Natural killer cell treated with Interleukin-12 subunit alpha and Interleukin-12 subunit beta and Interleukin-15 and Interleukin-18, amount 100 ng/mL, for 72 hours (primary cell): Measurements from ENCODE around the gene LARGE1. TPM values are rescaled to one million over a fixed set of nuclear protein-coding genes. Genes with fewer than 3 reads are reported as not detected.
A peak's percentile ranks its signal among the peaks of the same experiment; 100 is the strongest.

Experiments
- ATAC-seq, 2 donors: fragments of 150-1000 bp; cut with Tn5 transposase in 1 of 2; sonication (Bioruptor Pico), chemical (Tn5 transposase) in 1 of 2; 2 replicates each; pipeline ENCODE4 v1.10.0; 2021
- DNase-seq: peaks from one replicate; pipeline ENCODE4 v3.0.0; 2022; ENCODE audit warnings: low spot score
- H3K27ac Mint-ChIP-seq, 2 donors: 1 replicate in 1 of 2; 2 replicates in 1 of 2; pipeline ENCODE4 v1.8.0; 2022; ENCODE audit warnings: mixed read lengths in 2 of 2, mild to moderate bottlenecking in 1 of 2, moderate library complexity in 1 of 2
- H3K27me3 Mint-ChIP-seq, 2 donors: 1 replicate in 1 of 2; 2 replicates in 1 of 2; pipeline ENCODE4 v1.8.0; 2022; ENCODE audit warnings: mixed read lengths in 2 of 2
- H3K36me3 Mint-ChIP-seq: one replicate; pipeline ENCODE4 v1.8.0; 2022; ENCODE audit warnings: mixed read lengths
- H3K4me1 Mint-ChIP-seq, 2 donors: 1 replicate in 1 of 2; 2 replicates in 1 of 2; pipeline ENCODE4 v1.8.0; 2022; ENCODE audit warnings: low read depth in 2 of 2, mixed read lengths in 2 of 2, mild to moderate bottlenecking in 1 of 2
- H3K4me3 Mint-ChIP-seq: one replicate; pipeline ENCODE4 v1.8.0; 2022; ENCODE audit warnings: mixed read lengths
- H3K9me3 Mint-ChIP-seq: 2 replicates; pipeline ENCODE4 v1.8.0; 2022; ENCODE audit warnings: mixed read lengths
- total RNA-seq, 2 donors: library from RNA; stranded (reverse); gene quantifications; one replicate each; pipeline ENCODE4 v1.2.3, GENCODE V29; 2022

The LARGE1 gene
- total RNA-seq, 2 donors from 2014 or later: 6.9 to 9.0 TPM

GRCh38 chr22:33921525-33922348 is 1.5 kb upstream of the LARGE1 start:
- Mint-ChIP-seq H3K4me1 (peaks cover 18 to 21% of the 10 kb centered on the region in 2 donors), H3K4me3 (peak overlapping the region; percentile 90), H3K27me3 (peaks cover 38 to 42% of the 10 kb centered on the region in 2 donors), H3K36me3 (peaks cover 11% of the 10 kb centered on the region), H3K9me3 (no peaks in the 10 kb centered on the region), H3K27ac (no peak overlapping the region)
- ATAC-seq: no peak
- DNase-seq: no peak

- Mint-ChIP-seq H3K27me3 (peaks cover 41 to 46% of the 10 kb centered on the region in 2 donors), H3K4me1 (peaks cover 18 to 21% of the 10 kb centered on the region in 2 donors)
- peak; percentile 93 to 96 for ATAC-seq
These were observed 750 bp upstream of the LARGE1 start for GRCh38 chr22:33920927-33921524.

GRCh38 chr22:33919391-33920196 is 682 bp downstream of the LARGE1 start:
- H3K36me3 Mint-ChIP-seq: peaks cover 11% of the 10 kb centered on the region
- peak overlapping the region; percentile 69 for H3K4me3 Mint-ChIP-seq
- no peak for DNase-seq
- no peaks in the 10 kb centered on the region for H3K9me3 Mint-ChIP-seq
- peaks cover 44 to 46% of the 10 kb centered on the region in 2 donors for H3K27me3 Mint-ChIP-seq
- no peak for ATAC-seq
- H3K4me1 Mint-ChIP-seq: peaks cover 18 to 21% of the 10 kb centered on the region in 2 donors
- no peak overlapping the region for H3K27ac Mint-ChIP-seq

More at GRCh38 chr22:33920927-33921524, 750 bp upstream of the LARGE1 start:
- Mint-ChIP-seq H3K36me3 (peaks cover 11% of the 10 kb centered on the region), H3K4me3 (peak overlapping the region; percentile 82), H3K9me3 (no peaks in the 10 kb centered on the region), H3K27ac (no peak overlapping the region)
- DNase-seq: peak; percentile 95

- H3K4me1 Mint-ChIP-seq: peaks cover 18 to 21% of the 10 kb centered on the region in 2 donors
- peaks cover 11% of the 10 kb centered on the region for H3K36me3 Mint-ChIP-seq
- no peak for ATAC-seq
- no peak for DNase-seq
- no peak overlapping the region for H3K27ac Mint-ChIP-seq
- no peaks in the 10 kb centered on the region for H3K9me3 Mint-ChIP-seq
- H3K4me3 Mint-ChIP-seq: peak overlapping the region; percentile 69
- H3K27me3 Mint-ChIP-seq: peaks cover 43 to 46% of the 10 kb centered on the region in 2 donors
These were observed 1.5 kb downstream of the LARGE1 start for GRCh38 chr22:33918676-33919365.

- DNase-seq (no peak), ATAC-seq (no peak)
- H3K27me3 Mint-ChIP-seq: peaks cover 35 to 37% of the 10 kb centered on the region in 2 donors
- H3K9me3 Mint-ChIP-seq: no peaks in the 10 kb centered on the region
- H3K27ac Mint-ChIP-seq: no peak overlapping the region
- no peak overlapping the region for H3K4me3 Mint-ChIP-seq
- peaks cover 12 to 17% of the 10 kb centered on the region in 2 donors for H3K4me1 Mint-ChIP-seq
- peaks cover 3% of the 10 kb centered on the region for H3K36me3 Mint-ChIP-seq
These were observed 2.4 kb downstream of the LARGE1 start for GRCh38 chr22:33917744-33918406.

- H3K36me3 Mint-ChIP-seq: no peaks in the 10 kb centered on the region
- H3K4me1 Mint-ChIP-seq: peaks cover 8 to 11% of the 10 kb centered on the region in 2 donors
- DNase-seq: no peak
- peaks cover 31 to 32% of the 10 kb centered on the region in 2 donors for H3K27me3 Mint-ChIP-seq
- no peak overlapping the region for H3K27ac Mint-ChIP-seq
- no peak for ATAC-seq
- no peak overlapping the region for H3K4me3 Mint-ChIP-seq
- H3K9me3 Mint-ChIP-seq: no peaks in the 10 kb centered on the region
These were observed 5.6 kb downstream of the LARGE1 start for GRCh38 chr22:33914699-33915098.

- no peak overlapping the region for H3K27ac Mint-ChIP-seq
- no peak for DNase-seq
- H3K9me3 Mint-ChIP-seq: no peaks in the 10 kb centered on the region
- no peak overlapping the region for H3K4me3 Mint-ChIP-seq
- ATAC-seq: no peak
- H3K27me3 Mint-ChIP-seq: peaks cover 28% of the 10 kb centered on the region in 2 donors
- no peaks in the 10 kb centered on the region for H3K36me3 Mint-ChIP-seq
- H3K4me1 Mint-ChIP-seq: peaks cover 3 to 7% of the 10 kb centered on the region in 2 donors
These were observed 6.1 kb downstream of the LARGE1 start for GRCh38 chr22:33914131-33914530.

- Mint-ChIP-seq H3K36me3 (no peaks in the 10 kb centered on the region), H3K27me3 (peaks cover 19% of the 10 kb centered on the region in 2 donors), H3K9me3 (no peaks in the 10 kb centered on the region), H3K27ac (no peak overlapping the region), H3K4me1 (peaks cover 0 to under 1% of the 10 kb centered on the region in 2 donors), H3K4me3 (no peak overlapping the region)
- DNase-seq (no peak), ATAC-seq (no peak)
These were observed 7.1 kb downstream of the LARGE1 start for GRCh38 chr22:33913188-33913587.

- H3K4me1 Mint-ChIP-seq: no peaks in the 10 kb centered on the region
- H3K36me3 Mint-ChIP-seq: no peaks in the 10 kb centered on the region
- H3K4me3 Mint-ChIP-seq: no peak overlapping the region
- H3K9me3 Mint-ChIP-seq: no peaks in the 10 kb centered on the region
- H3K27ac Mint-ChIP-seq: no peak overlapping the region
- ATAC-seq: no peak
- no peak for DNase-seq
- H3K27me3 Mint-ChIP-seq: peaks cover 0 to 8% of the 10 kb centered on the region in 2 donors
These were observed 10.4 kb downstream of the LARGE1 start for GRCh38 chr22:33909911-33910310.

GRCh38 chr22:33909075-33909458 is 11.2 kb downstream of the LARGE1 start:
- DNase-seq (no peak), ATAC-seq (no peak)
- H3K4me3 Mint-ChIP-seq: no peak overlapping the region
- H3K27me3 Mint-ChIP-seq: peaks cover 0 to 4% of the 10 kb centered on the region in 2 donors
- no peaks in the 10 kb centered on the region for H3K4me1 Mint-ChIP-seq
- H3K36me3 Mint-ChIP-seq: no peaks in the 10 kb centered on the region
- no peak overlapping the region for H3K27ac Mint-ChIP-seq
- no peaks in the 10 kb centered on the region for H3K9me3 Mint-ChIP-seq

DNA sequence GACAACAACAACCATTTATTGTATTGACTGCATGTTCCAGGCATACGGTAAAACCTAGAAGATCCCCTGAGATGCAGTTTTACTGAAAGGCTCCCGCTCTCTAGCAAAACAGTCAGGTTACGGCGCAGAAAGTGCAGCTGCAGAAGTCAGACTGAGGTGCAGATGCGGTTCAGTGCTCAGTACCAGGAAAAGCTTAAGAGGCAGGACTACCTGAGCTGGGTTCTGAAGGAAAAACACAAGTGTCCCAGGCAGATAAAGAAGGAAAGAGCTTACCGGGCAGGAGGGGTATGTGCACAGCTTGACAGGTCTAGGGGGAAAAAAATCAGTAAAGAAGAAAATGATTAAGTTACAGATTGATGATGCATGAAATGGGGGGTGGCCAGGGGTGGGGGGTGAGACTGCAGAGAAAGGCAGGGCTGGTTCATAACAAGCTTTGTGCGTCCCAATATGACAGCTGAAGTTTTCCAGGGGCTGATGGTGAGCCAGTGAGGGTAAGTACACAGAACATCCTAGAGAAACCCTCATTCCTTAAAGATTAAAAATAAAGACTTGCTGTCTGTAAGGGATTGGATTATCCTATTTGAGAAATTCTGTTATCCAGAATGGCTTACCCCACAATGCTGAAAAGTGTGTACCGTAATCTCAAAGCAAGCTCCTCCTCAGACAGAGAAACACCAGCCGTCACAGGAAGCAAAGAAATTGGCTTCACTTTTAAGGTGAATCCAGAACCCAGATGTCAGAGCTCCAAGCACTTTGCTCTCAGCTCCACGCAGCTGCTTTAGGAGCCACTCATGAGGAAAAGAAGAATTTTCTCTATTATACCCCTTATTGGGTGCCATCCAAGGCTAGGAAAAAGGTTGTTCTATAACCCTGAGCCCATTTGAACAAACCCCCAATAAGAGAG is 11.9 kb downstream of the LARGE1 start:
- H3K9me3 Mint-ChIP-seq: no peaks in the 10 kb centered on the region
- H3K36me3 Mint-ChIP-seq: no peaks in the 10 kb centered on the region
- DNase-seq (no peak), ATAC-seq (no peak)
- H3K4me1 Mint-ChIP-seq: no peaks in the 10 kb centered on the region
- peaks cover 0 to 2% of the 10 kb centered on the region in 2 donors for H3K27me3 Mint-ChIP-seq
- H3K27ac Mint-ChIP-seq: no peak overlapping the region
- no peak overlapping the region for H3K4me3 Mint-ChIP-seq

DNA sequence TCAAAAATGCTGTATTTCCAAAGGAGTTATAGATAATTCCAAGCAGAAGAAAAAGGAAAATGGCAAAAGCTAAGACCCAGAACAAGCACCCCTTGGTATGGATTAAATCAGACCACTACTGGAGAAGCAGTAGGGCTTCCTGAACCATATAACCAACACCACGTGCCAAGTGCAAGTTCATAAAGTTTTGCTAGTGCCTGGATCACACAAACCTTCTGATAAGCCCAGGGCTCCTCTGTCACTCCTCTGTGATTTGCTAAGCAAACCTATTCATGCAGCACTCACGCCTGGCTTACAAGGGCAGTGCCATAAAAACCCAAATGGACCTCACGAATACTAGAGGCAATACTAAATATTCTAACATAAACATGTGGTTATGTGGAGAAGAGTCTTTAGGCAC is 13.3 kb downstream of the LARGE1 start:
- no peak for ATAC-seq
- no peaks in the 10 kb centered on the region for H3K36me3 Mint-ChIP-seq
- no peak for DNase-seq
- H3K27me3 Mint-ChIP-seq: peaks cover 0 to 2% of the 10 kb centered on the region in 2 donors
- no peaks in the 10 kb centered on the region for H3K4me1 Mint-ChIP-seq
- H3K4me3 Mint-ChIP-seq: no peak overlapping the region
- no peak overlapping the region for H3K27ac Mint-ChIP-seq
- H3K9me3 Mint-ChIP-seq: no peaks in the 10 kb centered on the region
